DND-41 (cell line): ENCODE results near the gene WNK2.

ENCODE experiments used
- CTCF ChIP-seq: IDR thresholded peaks from 2 replicates; pipeline ENCODE4 v1.5.1; 2012; ENCODE audit warnings: borderline replicate concordance, low read length, moderate library complexity, mild to moderate bottlenecking; ENCODE audit not compliant: poor library complexity, severe bottlenecking; ENCODE audit errors: extremely low read depth
- EZH2 ChIP-seq: IDR thresholded peaks from 3 replicates; pipeline ENCODE4 v1.6.1; 2012; ENCODE audit warnings: borderline replicate concordance, low read depth, mild to moderate bottlenecking, moderate library complexity, low read length, inconsistent platforms; ENCODE audit not compliant: severe bottlenecking

GRCh38 chr9:93221044-93221443, 37.1 kb downstream of the WNK2 start:
- TF ChIP-seq CTCF, result no peak
- TF ChIP-seq EZH2, result no peak
